Transverse colon (tissue), 4 donors: ENCODE measurements around the gene HES5. TPM values are rescaled to one million over a fixed set of nuclear protein-coding genes. Genes with fewer than 3 reads are reported as not detected.
A peak's percentile ranks its signal among the peaks of the same experiment; 100 is the strongest.

Experiments
- DNase-seq: peaks from one replicate; pipeline ENCODE4 v3.0.0-alpha.2; 2019
- H3K27ac ChIP-seq, 4 donors: fragments of 200-600 bp; sonication (generic); 2 replicates each; pipeline ENCODE4 v1.5.1; 2016 to 2018; ENCODE audit warnings: inconsistent platforms in 4 of 4
- H3K27me3 ChIP-seq: fragments of 200-600 bp; sonication (generic); 2 replicates; pipeline ENCODE4 v1.5.1; 2017; ENCODE audit warnings: inconsistent platforms
- H3K36me3 ChIP-seq, 4 donors: fragments of 200-600 bp; sonication (generic); 2 replicates each; pipeline ENCODE4 v1.5.1; 2017 to 2019; ENCODE audit warnings: inconsistent platforms in 4 of 4
- H3K4me1 ChIP-seq, 4 donors: fragments of 200-600 bp; sonication (generic); 2 replicates each; pipeline ENCODE4 v1.5.1; 2017 to 2020; ENCODE audit warnings: inconsistent platforms in 4 of 4
- H3K4me3 ChIP-seq, 4 donors: fragments of 200-600 bp; sonication (generic); 1 replicate in 1 of 4; 2 replicates in 3 of 4; pipeline versions ENCODE4 v1.5.1 to v1.6.1; 2017 to 2019; ENCODE audit warnings: inconsistent platforms in 4 of 4
- H3K9me3 ChIP-seq, 2 donors: fragments of 200-600 bp; sonication (generic); 2 replicates each; pipeline ENCODE4 v1.5.1; 2017 to 2019; ENCODE audit warnings: inconsistent platforms in 2 of 2
- CTCF ChIP-seq, 5 experiments: fragments of 200-600 bp in 3 of 5; fragments of 450-650 bp in 2 of 5; sonication (generic) in 3 of 5; IDR thresholded peaks; 1 replicate in 2 of 5; 2 replicates in 3 of 5; pipeline ENCODE4 v1.5.1; 2016 to 2017; ENCODE audit warnings: antibody characterized with exemption in 5 of 5, inconsistent platforms in 3 of 5, mild to moderate bottlenecking in 2 of 5, moderate library complexity in 1 of 5
- EP300 ChIP-seq: sonication (generic); formaldehyde crosslinking; IDR thresholded peaks from one replicate; pipeline ENCODE4 v1.6.1; 2017; ENCODE audit warnings: antibody characterized with exemption, low read depth
- POLR2A ChIP-seq: fragments of 450-650 bp; IDR thresholded peaks from one replicate; pipeline ENCODE4 v1.6.1; 2016; ENCODE audit warnings: antibody characterized with exemption, mild to moderate bottlenecking, moderate library complexity
- POLR2AphosphoS5 ChIP-seq, 3 donors: sonication (generic); formaldehyde crosslinking; IDR thresholded peaks; one replicate each; pipeline ENCODE4 v1.6.1; 2016; ENCODE audit warnings: antibody characterized with exemption in 3 of 3
- WGBS, 2 donors: methylation state at CpG; one replicate each; pipeline ENCODE4 v1.1.5; 2018; ENCODE audit warnings: low coverage in 1 of 2; 5-methylcytosine and 5-hydroxymethylcytosine counted together
- in situ Hi-C, 4 donors: fragments of 200-750 bp; cut with MboI; loops; one replicate each; pipeline versions ENCODE4 v1.15.0 to v1.15.1; 2017; ENCODE audit warnings: low sequenced_read_pairs in 3 of 4, low pct_ligation_motif_present in 1 of 4, low pct_unique_long_range_greater_than_20kb in 1 of 4
- intact Hi-C: fragments of 100-400 bp; cut with DNase I; formaldehyde crosslinking; loops from one replicate; pipeline ENCODE4 v1.15.1; 2023; ENCODE audit warnings: low total_unique reads
- total RNA-seq, 4 donors: library from RNA; depleted of rRNA; stranded (reverse); fragments of >200 nt; gene quantifications; one replicate each; pipeline ENCODE4 v1.1.0, GENCODE V29; 2016

HES5 gene
- total RNA-seq, 4 donors from 2014 or later = 0.64 to 1.1 TPM; not detected in 2

GRCh38 chr1:2548068-2548589 is 18.1 kb upstream of the HES5 start:
- Histone ChIP-seq H3K4me3 (peak overlapping the region in 3 of 4 donors; percentile 8 to 57 (median 46)), H3K9me3 (no peaks in the 10 kb centered on the region), H3K27me3 (no peaks in the 10 kb centered on the region), H3K27ac (peak overlapping the region; percentile 95 to 96 (median 96)), H3K4me1 (peaks cover 20 to 67% (median 54%) of the 10 kb centered on the region in 4 donors), H3K36me3 (no peaks in the 10 kb centered on the region)
- TF ChIP-seq EP300 (no peak), POLR2AphosphoS5 (IDR thresholded peaks at IDR 0.05) (peak; percentile 61 to 68 (median 63)), CTCF (IDR thresholded peaks at IDR 0.05) (peak; percentile 95 to 98 (median 98)), POLR2A (peak; percentile 42)
- WGBS, 2 donors = 11% methylated on average over 16 of the region's 17 CpGs; no CpG with 5 or more reads in 1 of the 2 donors
- intact Hi-C loops (loop anchor here (5.0 kb wide), 1 partner anchor 131 kb away; no protein-coding TSS in a partner anchor), in situ Hi-C loops (loop anchor here in 1 of 4 donors (10.0 to 25.0 kb wide), 2 partner anchors 133 to 361 kb away; partner anchors contain the start of genes FAAP20 and PEX10)
- peak; percentile 94 for DNase-seq

- DNase-seq = peak; percentile 51
- Histone ChIP-seq H3K27me3 (no peaks in the 10 kb centered on the region), H3K36me3 (no peaks in the 10 kb centered on the region), H3K27ac (peak overlapping the region; percentile 95 to 96 (median 96)), H3K9me3 (no peaks in the 10 kb centered on the region), H3K4me1 (peaks cover 20 to 68% (median 54%) of the 10 kb centered on the region in 4 donors), H3K4me3 (peak overlapping the region; percentile 24 to 57 (median 42))
- 6 to 7% methylated on average over 3 to 17 of the region's 27 CpGs for WGBS, 2 donors
- intact Hi-C loops (loop anchor here (5.0 kb wide), 1 partner anchor 130 kb away; no protein-coding TSS in a partner anchor), in situ Hi-C loops (loop anchor here in 1 of 4 donors (10.0 to 25.0 kb wide), 2 partner anchors 133 to 360 kb away; partner anchors contain the start of genes FAAP20 and PEX10)
- TF ChIP-seq POLR2A = peak; percentile 76
- no peak for TF ChIP-seq CTCF (IDR thresholded peaks at IDR 0.05)
- no peak for TF ChIP-seq EP300
- peak in 1 of 3 donors; percentile 29 for TF ChIP-seq POLR2AphosphoS5 (IDR thresholded peaks at IDR 0.05)
Observed at GRCh38 chr1:2547210-2548067, 17.4 kb upstream of the HES5 start.

- H3K27me3 ChIP-seq = no peaks in the 10 kb centered on the region
- in situ Hi-C loops (loop anchor here in 1 of 4 donors (10.0 to 25.0 kb wide), 2 partner anchors 132 to 359 kb away; partner anchors contain the start of genes FAAP20 and PEX10), intact Hi-C loops (loop anchor here (5.0 kb wide), 1 partner anchor 129 kb away; no protein-coding TSS in a partner anchor)
- peak; percentile 95 for DNase-seq
- H3K27ac ChIP-seq = peak overlapping the region; percentile 95 to 96 (median 96)
- WGBS, 2 donors = 0% methylated on average over 44 of the region's 52 CpGs; no CpG with 5 or more reads in 1 of the 2 donors
- H3K4me3 ChIP-seq = peak overlapping the region; percentile 37 to 57 (median 46)
- TF ChIP-seq CTCF (IDR thresholded peaks at IDR 0.05) (peak in 4 of 5 experiments; percentile 8 to 57 (median 38)), POLR2A (peak; percentile 48), EP300 (no peak), POLR2AphosphoS5 (IDR thresholded peaks at IDR 0.05) (peak; percentile 78 to 82 (median 80))
- no peaks in the 10 kb centered on the region for H3K9me3 ChIP-seq
- H3K36me3 ChIP-seq = no peaks in the 10 kb centered on the region
- peaks cover 20 to 76% (median 60%) of the 10 kb centered on the region in 4 donors for H3K4me1 ChIP-seq
Observed at GRCh38 chr1:2546515-2547209, 16.6 kb upstream of the HES5 start.
